CD14-positive monocyte (primary cell): ENCODE data around the gene BSN. TPM values are rescaled to one million over a fixed set of nuclear protein-coding genes. Genes with fewer than 3 reads are reported as not detected.

Experiments
- DNase-seq, 3 donors: peaks; one replicate each; pipeline ENCODE4 v3.0.0-alpha.2; 2011 to 2022
- H2AFZ ChIP-seq: 2 replicates; pipeline ENCODE4 v1.6.0; 2012; ENCODE audit warnings: mild to moderate bottlenecking, low read depth, low read length, inconsistent platforms; ENCODE audit not compliant: insufficient read depth, poor library complexity, severe bottlenecking
- H3K27ac ChIP-seq, 2 donors: 1 replicate in 1 of 2; 2 replicates in 1 of 2; pipeline ENCODE4 v1.5.1; 2012 to 2013; ENCODE audit warnings: low read length in 2 of 2, control low read depth in 1 of 2, inconsistent platforms in 1 of 2, low read depth in 1 of 2, mild to moderate bottlenecking in 1 of 2
- H3K27me3 ChIP-seq, 2 donors: one replicate each; pipeline versions ENCODE4 v1.6.0 to v1.6.1; 2011 to 2013; ENCODE audit warnings: low read length in 2 of 2; ENCODE audit not compliant: control insufficient read depth in 2 of 2, insufficient read depth in 2 of 2
- H3K36me3 ChIP-seq, 2 donors: replicated peaks in 1 of 2; 1 replicate in 1 of 2; 2 replicates in 1 of 2; pipeline versions ENCODE4 v1.5.1 to v1.6.1; 2012 to 2013; ENCODE audit warnings: low read length in 2 of 2, control low read depth in 1 of 2, inconsistent platforms in 1 of 2, mild to moderate bottlenecking in 1 of 2; ENCODE audit not compliant: insufficient read depth in 2 of 2, control insufficient read depth in 1 of 2
- H3K4me1 ChIP-seq, 2 donors: 1 replicate in 1 of 2; 2 replicates in 1 of 2; pipeline versions ENCODE4 v1.5.1 to v1.6.1; 2012 to 2013; ENCODE audit warnings: low read length in 2 of 2, control low read depth in 1 of 2, inconsistent platforms in 1 of 2, mild to moderate bottlenecking in 1 of 2, moderate library complexity in 1 of 2; ENCODE audit not compliant: insufficient read depth in 2 of 2, control insufficient read depth in 1 of 2
- H3K4me2 ChIP-seq: replicated peaks from 2 replicates; pipeline ENCODE3; 2012; ENCODE audit warnings: low read length, moderate library complexity, mild to moderate bottlenecking; ENCODE audit not compliant: poor library complexity, severe bottlenecking; ENCODE audit errors: extremely low read depth
- H3K4me3 ChIP-seq, 3 experiments: fragments of 200-600 bp in 1 of 3; sonication (generic) in 1 of 3; replicated peaks in 1 of 3; 1 replicate in 2 of 3; 2 replicates in 1 of 3; pipeline ENCODE4 v1.5.1; 2011 to 2013; ENCODE audit warnings: low read length in 3 of 3, mild to moderate bottlenecking in 3 of 3, control low read depth in 2 of 3, low read depth in 2 of 3, inconsistent platforms in 1 of 3, moderate library complexity in 1 of 3
- H3K79me2 ChIP-seq: 2 replicates; pipeline ENCODE4 v1.6.0; 2012; ENCODE audit warnings: mild to moderate bottlenecking, control low read depth, inconsistent platforms, low read length, moderate library complexity; ENCODE audit not compliant: insufficient read depth
- H3K9ac ChIP-seq: 2 replicates; pipeline ENCODE4 v1.6.0; 2017; ENCODE audit warnings: low read length, mild to moderate bottlenecking; ENCODE audit not compliant: insufficient read depth, poor library complexity, severe bottlenecking
- H3K9me3 ChIP-seq, 2 donors: replicated peaks in 1 of 2; 1 replicate in 1 of 2; 2 replicates in 1 of 2; pipeline versions ENCODE4 v1.5.1 to v1.6.1; 2012 to 2013; ENCODE audit warnings: low read length in 2 of 2, control low read depth in 1 of 2; ENCODE audit not compliant: control insufficient read depth in 1 of 2, insufficient read depth in 1 of 2
- H4K20me1 ChIP-seq: 2 replicates; pipeline ENCODE4 v1.6.0; 2012; ENCODE audit warnings: mild to moderate bottlenecking, low read length, control low read depth, moderate library complexity; ENCODE audit not compliant: insufficient read depth
- H3K27ac Mint-ChIP-seq, 7 donors: one replicate each; pipeline ENCODE4 v1.8.0; 2020; ENCODE audit warnings: mild to moderate bottlenecking in 7 of 7, mixed read lengths in 7 of 7, moderate library complexity in 6 of 7, inconsistent platforms in 2 of 7
- H3K27me3 Mint-ChIP-seq, 3 donors: one replicate each; pipeline ENCODE4 v1.8.0; 2021 to 2022; ENCODE audit warnings: low read depth in 3 of 3, mild to moderate bottlenecking in 3 of 3, mixed read lengths in 3 of 3, moderate library complexity in 3 of 3, inconsistent platforms in 1 of 3
- H3K36me3 Mint-ChIP-seq, 2 donors: one replicate each; pipeline ENCODE4 v1.8.0; 2020; ENCODE audit warnings: mixed read lengths in 2 of 2, inconsistent platforms in 1 of 2, mild to moderate bottlenecking in 1 of 2
- H3K4me1 Mint-ChIP-seq: one replicate; pipeline ENCODE4 v1.8.0; 2020; ENCODE audit warnings: mild to moderate bottlenecking, mixed read lengths
- H3K4me3 Mint-ChIP-seq, 2 donors: one replicate each; pipeline ENCODE4 v1.8.0; 2020; ENCODE audit warnings: mild to moderate bottlenecking in 2 of 2, mixed read lengths in 2 of 2, moderate library complexity in 1 of 2
- H3K9me3 Mint-ChIP-seq, 7 donors: one replicate each; pipeline ENCODE4 v1.8.0; 2020 to 2022; ENCODE audit warnings: mixed read lengths in 7 of 7, mild to moderate bottlenecking in 6 of 7, moderate library complexity in 6 of 7, inconsistent platforms in 2 of 7
- WGBS: methylation state at CpG from one replicate; pipeline ENCODE4 v1.1.5; 2013; ENCODE audit warnings: missing lambda C conversion rate; ENCODE audit not compliant: insufficient coverage; 5-methylcytosine and 5-hydroxymethylcytosine counted together
- intact Hi-C, 2 donors: fragments of 100-400 bp; cut with micrococcal nuclease; formaldehyde crosslinking; loops; one replicate each; pipeline versions ENCODE4 v1.15.0 to v1.15.1; 2023
- polyA plus RNA-seq, 3 donors: library from polyadenylated mRNA; depleted of rRNA in 1 of 3; unstranded in 2 of 3; stranded (reverse) in 1 of 3; fragments of 300-500 nt in 2 of 3; fragments of >200 nt in 1 of 3; fragmentation: Illumina TruSeq in 2 of 3; gene quantifications; 1 replicate in 2 of 3; 2 replicates in 1 of 3; pipeline ENCODE4 v1.2.3, GENCODE V29; 2012 to 2021
- TF ChIP-seq, protein P1 (sequence below): fragments of 200-600 bp; IDR thresholded peaks from one replicate; pipeline ENCODE4 v1.8.0; 2022; ENCODE audit warnings: antibody characterized with exemption, mild to moderate bottlenecking

The BSN gene
- polyA plus RNA-seq, 3 donors: not detected

DNA sequence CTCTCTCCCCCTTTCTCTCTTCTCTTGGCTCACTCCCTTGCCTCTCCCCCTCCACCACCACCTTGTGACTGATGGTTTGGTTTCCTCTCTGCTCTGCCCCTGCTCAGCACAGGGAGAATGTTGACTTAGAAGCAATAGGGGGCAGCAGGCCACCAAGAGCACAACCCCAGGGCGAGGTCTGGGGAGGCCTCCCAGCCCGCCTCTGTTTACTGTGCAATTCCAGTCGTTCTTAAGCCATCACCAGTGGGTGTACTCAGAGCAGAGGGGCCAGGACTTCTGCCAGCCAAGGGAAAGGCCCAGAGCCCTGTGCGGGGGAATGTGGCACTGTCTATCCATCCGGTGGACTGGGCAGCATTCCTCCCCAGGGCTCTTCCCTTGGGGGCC lies 114.1 kb downstream of the BSN start:
- Histone ChIP-seq H2AFZ (no peak overlapping the region), H3K27me3 (no peaks in the 10 kb centered on the region), H3K36me3 (no peaks in the 10 kb centered on the region), H3K4me3 (no peak overlapping the region), H3K4me1 (peaks cover 5 to 12% of the 10 kb centered on the region in 2 donors), H3K79me2 (peaks cover 3% of the 10 kb centered on the region), H3K9ac (no peak overlapping the region), H4K20me1 (peaks cover 9% of the 10 kb centered on the region), H3K27ac (no peak overlapping the region), H3K4me2 (no peak overlapping the region), H3K9me3 (peaks cover 0 to 5% of the 10 kb centered on the region in 2 donors)
- Mint-ChIP-seq H3K9me3 (peaks cover 0 to 7% (median 2%) of the 10 kb centered on the region in 7 donors), H3K27ac (no peak overlapping the region), H3K36me3 (no peaks in the 10 kb centered on the region), H3K27me3 (peaks cover 10 to 13% (median 11%) of the 10 kb centered on the region in 3 donors), H3K4me1 (peaks cover 19% of the 10 kb centered on the region), H3K4me3 (no peak overlapping the region)
- DNase-seq: no peak
- 47% methylated on average over 3 of the region's 5 CpGs for WGBS
- intact Hi-C loops: no loop called here
- TF ChIP-seq, protein P1, sequence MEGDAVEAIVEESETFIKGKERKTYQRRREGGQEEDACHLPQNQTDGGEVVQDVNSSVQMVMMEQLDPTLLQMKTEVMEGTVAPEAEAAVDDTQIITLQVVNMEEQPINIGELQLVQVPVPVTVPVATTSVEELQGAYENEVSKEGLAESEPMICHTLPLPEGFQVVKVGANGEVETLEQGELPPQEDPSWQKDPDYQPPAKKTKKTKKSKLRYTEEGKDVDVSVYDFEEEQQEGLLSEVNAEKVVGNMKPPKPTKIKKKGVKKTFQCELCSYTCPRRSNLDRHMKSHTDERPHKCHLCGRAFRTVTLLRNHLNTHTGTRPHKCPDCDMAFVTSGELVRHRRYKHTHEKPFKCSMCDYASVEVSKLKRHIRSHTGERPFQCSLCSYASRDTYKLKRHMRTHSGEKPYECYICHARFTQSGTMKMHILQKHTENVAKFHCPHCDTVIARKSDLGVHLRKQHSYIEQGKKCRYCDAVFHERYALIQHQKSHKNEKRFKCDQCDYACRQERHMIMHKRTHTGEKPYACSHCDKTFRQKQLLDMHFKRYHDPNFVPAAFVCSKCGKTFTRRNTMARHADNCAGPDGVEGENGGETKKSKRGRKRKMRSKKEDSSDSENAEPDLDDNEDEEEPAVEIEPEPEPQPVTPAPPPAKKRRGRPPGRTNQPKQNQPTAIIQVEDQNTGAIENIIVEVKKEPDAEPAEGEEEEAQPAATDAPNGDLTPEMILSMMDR: no peak

DNA sequence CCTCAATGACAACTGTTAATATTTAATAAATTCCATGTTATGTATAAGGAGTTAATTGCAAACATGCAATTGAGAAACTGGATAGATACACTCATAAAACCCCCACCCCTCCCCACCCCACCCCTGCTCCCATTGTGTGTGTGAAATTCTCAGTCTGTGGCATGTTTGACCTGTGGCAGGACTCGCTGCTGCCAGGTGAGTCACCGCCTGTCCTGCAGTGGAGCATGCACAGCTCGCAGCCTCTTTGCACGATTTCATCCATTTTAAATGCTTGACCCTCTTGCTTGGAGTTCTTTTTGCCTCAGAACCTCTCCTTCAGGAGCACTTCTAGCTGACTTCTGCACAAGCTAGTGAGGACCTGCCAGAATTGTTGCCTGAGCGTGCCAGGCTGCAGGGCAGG lies 114.6 kb downstream of the BSN start:
- Histone ChIP-seq H3K36me3 (no peaks in the 10 kb centered on the region), H3K79me2 (peaks cover 3% of the 10 kb centered on the region), H3K4me3 (no peak overlapping the region), H3K4me1 (peaks cover 7 to 13% of the 10 kb centered on the region in 2 donors), H3K9me3 (peaks cover 0 to 6% of the 10 kb centered on the region in 2 donors), H4K20me1 (peaks cover 11% of the 10 kb centered on the region), H3K27me3 (no peaks in the 10 kb centered on the region), H3K27ac (no peak overlapping the region), H3K4me2 (no peak overlapping the region), H2AFZ (no peak overlapping the region), H3K9ac (no peak overlapping the region)
- DNase-seq: no peak
- Mint-ChIP-seq H3K27ac (no peak overlapping the region), H3K9me3 (peaks cover 0 to 10% (median 3%) of the 10 kb centered on the region in 7 donors), H3K27me3 (peaks cover 10 to 13% (median 11%) of the 10 kb centered on the region in 3 donors), H3K4me1 (peaks cover 20% of the 10 kb centered on the region), H3K4me3 (no peak overlapping the region), H3K36me3 (no peaks in the 10 kb centered on the region)
- intact Hi-C loops: no loop called here
- 96% methylated on average over 4 of the region's 5 CpGs for WGBS
- TF ChIP-seq, protein P1: no peak
